Osteocyte (in vitro differentiated cells): ENCODE measurements around the gene SNPH. TPM values are rescaled to one million over a fixed set of nuclear protein-coding genes. Genes with fewer than 3 reads are reported as not detected.
"Not testable (repeated sequence)": the region's sequence is repeated elsewhere in the genome, so short reads cannot be mapped to it uniquely, and the experiment has no call there.

Experiments
- DNase-seq: peaks from one replicate; pipeline ENCODE4 v3.0.0; 2021; ENCODE audit warnings: mixed read lengths; ENCODE audit not compliant: unreplicated experiment; ENCODE audit errors: extremely low spot score
- H3K27ac Mint-ChIP-seq: one replicate; pipeline ENCODE4 v1.8.0; 2021; ENCODE audit warnings: mild to moderate bottlenecking, mixed read lengths; ENCODE audit not compliant: unreplicated experiment
- H3K27me3 Mint-ChIP-seq: one replicate; pipeline ENCODE4 v1.8.0; 2021; ENCODE audit warnings: mixed read lengths; ENCODE audit not compliant: unreplicated experiment
- H3K36me3 Mint-ChIP-seq: one replicate; pipeline ENCODE4 v1.8.0; 2021; ENCODE audit warnings: mixed read lengths; ENCODE audit not compliant: unreplicated experiment
- H3K4me1 Mint-ChIP-seq: one replicate; pipeline ENCODE4 v1.8.0; 2021; ENCODE audit warnings: mixed read lengths; ENCODE audit not compliant: unreplicated experiment
- H3K4me3 Mint-ChIP-seq: one replicate; pipeline ENCODE4 v1.8.0; 2021; ENCODE audit warnings: mild to moderate bottlenecking, moderate library complexity, mixed read lengths; ENCODE audit not compliant: unreplicated experiment
- H3K9me3 Mint-ChIP-seq: one replicate; pipeline ENCODE4 v1.8.0; 2021; ENCODE audit warnings: mixed read lengths; ENCODE audit not compliant: unreplicated experiment
- CTCF ChIP-seq: fragments of 200-600 bp; sonication (generic); IDR thresholded peaks from 2 replicates; pipeline ENCODE4 v1.5.0; 2021; ENCODE audit warnings: antibody characterized with exemption, mild to moderate bottlenecking, moderate library complexity
- total RNA-seq: library from RNA; stranded (reverse); gene quantifications from 2 replicates; pipeline ENCODE4 v1.2.1, GENCODE V29; 2021

SNPH gene
- total RNA-seq, 1 donor from 2014 or later = 8.9 TPM

GRCh38 chr20:1341561-1342265 lies 75.6 kb downstream of the SNPH start:
- H3K36me3 Mint-ChIP-seq = no peaks in the 10 kb centered on the region
- no peak for TF ChIP-seq CTCF
- no peaks in the 10 kb centered on the region for H3K27me3 Mint-ChIP-seq
- no peak overlapping the region for H3K27ac Mint-ChIP-seq
- no peak overlapping the region for H3K4me3 Mint-ChIP-seq
- peaks cover 7% of the 10 kb centered on the region for H3K9me3 Mint-ChIP-seq
- H3K4me1 Mint-ChIP-seq = peaks cover 5% of the 10 kb centered on the region
- peak; percentile 73 for DNase-seq

GRCh38 chr20:1343446-1344124 lies 77.5 kb downstream of the SNPH start:
- not testable (repeated sequence) for H3K27ac Mint-ChIP-seq, H3K27me3 Mint-ChIP-seq, H3K4me1 Mint-ChIP-seq, H3K4me3 Mint-ChIP-seq, DNase-seq, H3K36me3 Mint-ChIP-seq
- peaks cover 23% of the 10 kb centered on the region for H3K9me3 Mint-ChIP-seq

GRCh38 chr20:1345030-1345755 lies 79.1 kb downstream of the SNPH start:
- TF ChIP-seq CTCF = no peak
- H3K4me1 Mint-ChIP-seq = peaks cover 5% of the 10 kb centered on the region
- no peak overlapping the region for H3K27ac Mint-ChIP-seq
- peaks cover 28% of the 10 kb centered on the region for H3K9me3 Mint-ChIP-seq
- no peak overlapping the region for H3K4me3 Mint-ChIP-seq
- DNase-seq = peak; percentile 49
- no peaks in the 10 kb centered on the region for H3K27me3 Mint-ChIP-seq
- H3K36me3 Mint-ChIP-seq = peaks cover 9% of the 10 kb centered on the region

GRCh38 chr20:1345756-1346093 lies 79.6 kb downstream of the SNPH start:
- no peak for TF ChIP-seq CTCF
- Mint-ChIP-seq H3K27me3 (no peaks in the 10 kb centered on the region), H3K27ac (no peak overlapping the region), H3K4me3 (no peak overlapping the region), H3K9me3 (peaks cover 32% of the 10 kb centered on the region), H3K36me3 (peaks cover 13% of the 10 kb centered on the region), H3K4me1 (peaks cover 5% of the 10 kb centered on the region)
- no peak for DNase-seq

GRCh38 chr20:1346315-1346969 lies 80.3 kb downstream of the SNPH start:
- no peak for TF ChIP-seq CTCF
- peaks cover 39% of the 10 kb centered on the region for H3K9me3 Mint-ChIP-seq
- H3K27me3 Mint-ChIP-seq = no peaks in the 10 kb centered on the region

More at GRCh38 chr20:1346315-1346969, 80.3 kb downstream of the SNPH start:
- H3K27ac Mint-ChIP-seq = no peak overlapping the region
- H3K4me1 Mint-ChIP-seq = peaks cover 7% of the 10 kb centered on the region
- H3K36me3 Mint-ChIP-seq = peaks cover 20% of the 10 kb centered on the region
- no peak overlapping the region for H3K4me3 Mint-ChIP-seq
- no peak for DNase-seq
